UCSD-AML1 (cell line): Measurements from ENCODE around the gene FXYD2.

Source experiments
- DNase-seq: peaks from one replicate; lab custom pipeline; 2025; ENCODE audit not compliant: unreplicated experiment; lab: John Stamatoyannopoulos, UW

Gene FXYD2

DNA sequence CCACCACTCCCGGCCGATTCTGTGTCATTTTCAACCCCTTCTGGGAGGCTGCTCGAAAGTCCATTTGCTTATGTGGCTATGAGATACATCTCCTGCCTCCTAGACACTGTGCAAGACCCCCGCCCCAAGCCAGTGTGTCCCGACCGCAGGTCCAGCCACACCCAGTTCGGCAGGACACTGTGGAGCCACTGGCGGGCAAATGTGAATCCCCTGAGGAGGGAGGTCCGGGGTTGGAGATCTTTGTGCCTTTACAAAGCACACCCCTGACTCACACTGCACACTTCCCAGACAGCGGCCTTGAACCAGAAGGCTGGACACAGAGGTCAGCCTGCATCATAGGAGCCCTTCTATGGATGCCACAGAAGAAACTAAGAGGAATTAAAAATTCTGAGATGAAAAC lies 34.5 kb upstream of the FXYD2 start:
- DNase-seq = no peak

DNA sequence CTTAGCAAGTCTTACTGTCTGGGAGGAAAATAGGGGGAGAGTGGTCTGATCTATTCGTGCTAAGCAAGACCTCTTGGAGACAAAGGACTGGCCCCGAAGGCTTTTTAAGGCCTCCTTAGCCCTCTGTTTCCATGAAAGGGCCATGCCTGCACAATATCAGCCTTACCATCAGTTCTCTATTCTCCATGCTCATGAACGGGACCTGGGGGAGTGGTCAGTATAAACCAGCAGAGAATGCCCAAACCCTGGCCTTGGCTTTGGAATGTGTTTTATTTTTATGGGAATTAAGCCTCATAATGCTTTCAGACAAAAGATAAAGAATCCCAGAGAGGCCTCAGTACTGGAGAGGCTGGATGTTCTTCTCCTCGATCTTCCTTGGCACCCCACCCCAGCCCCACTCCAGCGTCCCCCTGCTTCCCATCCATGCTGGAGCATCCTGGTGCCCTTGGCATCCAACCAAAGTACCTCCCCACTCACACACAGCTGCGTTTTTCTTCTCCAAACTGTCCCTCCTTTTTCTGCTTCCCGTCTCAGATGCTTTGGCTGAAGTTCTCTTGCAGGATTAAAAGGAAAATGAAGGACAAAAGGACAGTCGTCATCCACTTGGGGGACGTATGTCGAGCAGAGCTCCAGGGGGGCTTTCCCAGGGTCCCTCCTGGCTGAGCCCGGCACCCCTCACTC lies 33.3 kb upstream of the FXYD2 start:
- no peak for DNase-seq

DNA sequence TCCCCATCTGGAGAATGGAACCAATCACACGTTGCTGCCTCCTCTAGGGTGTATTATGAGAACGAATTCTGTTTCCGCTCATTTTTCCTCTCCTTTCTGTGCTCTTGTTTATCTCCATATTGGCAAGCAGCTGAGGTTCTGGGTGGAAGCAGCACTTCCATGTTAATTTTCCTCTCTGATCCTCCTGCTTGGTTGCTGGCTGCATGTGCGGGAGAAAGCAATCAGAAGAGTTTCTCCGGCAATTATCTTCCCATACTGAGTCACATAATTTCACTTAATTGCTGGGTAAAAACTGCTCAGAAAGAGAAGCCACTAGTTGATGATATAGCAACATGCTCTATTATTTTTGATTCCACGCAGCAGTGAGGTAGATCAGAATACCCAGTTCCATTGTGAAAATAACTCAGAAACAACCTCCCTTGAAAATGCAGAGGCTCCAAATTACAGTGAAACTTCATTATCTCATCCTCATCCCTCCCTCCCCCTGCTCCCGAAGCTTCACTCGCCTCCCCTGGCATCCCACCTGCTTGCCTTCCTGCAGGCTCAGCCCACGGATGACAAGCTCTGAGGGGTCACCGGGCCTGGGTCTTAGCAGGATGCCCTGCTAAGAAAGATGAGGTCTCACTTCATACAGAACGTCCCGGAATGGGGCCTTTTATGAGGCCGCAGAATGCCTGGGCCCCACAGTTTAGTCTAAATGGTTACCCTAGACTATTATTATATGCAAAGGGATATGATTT lies 31.5 kb upstream of the FXYD2 start:
- no peak for DNase-seq

DNA sequence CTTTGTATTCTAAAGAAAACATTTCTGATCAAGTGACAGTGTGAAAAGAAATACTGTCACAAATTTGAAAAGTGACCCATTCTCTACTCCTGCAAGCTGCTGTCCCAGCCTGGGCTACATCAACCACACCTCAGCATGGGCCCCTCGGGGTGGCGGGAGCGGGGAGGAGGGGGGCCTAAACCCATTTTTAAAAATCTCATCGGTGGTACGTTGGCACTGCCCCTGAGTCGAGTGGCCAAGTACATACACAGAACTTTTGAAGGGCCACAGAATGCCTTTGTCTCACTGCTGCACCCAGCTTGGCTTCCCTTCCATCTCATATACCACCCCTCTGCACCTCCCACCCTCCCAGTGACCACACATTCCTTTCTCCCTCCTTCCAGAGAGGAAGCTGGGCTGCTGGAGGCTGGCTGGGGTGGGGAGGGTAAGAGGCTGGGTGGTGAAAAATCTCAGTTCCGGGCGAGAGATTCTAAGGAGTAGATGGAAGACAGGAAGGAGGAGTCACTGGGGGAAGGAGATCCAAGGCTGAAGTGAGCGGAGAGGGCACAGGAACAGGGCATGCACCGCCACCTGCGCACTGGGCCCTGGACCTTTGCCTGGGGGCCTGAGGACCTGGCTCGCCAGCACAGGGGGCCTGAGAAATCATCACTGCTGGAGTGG lies 30.8 kb upstream of the FXYD2 start:
- no peak for DNase-seq

DNA sequence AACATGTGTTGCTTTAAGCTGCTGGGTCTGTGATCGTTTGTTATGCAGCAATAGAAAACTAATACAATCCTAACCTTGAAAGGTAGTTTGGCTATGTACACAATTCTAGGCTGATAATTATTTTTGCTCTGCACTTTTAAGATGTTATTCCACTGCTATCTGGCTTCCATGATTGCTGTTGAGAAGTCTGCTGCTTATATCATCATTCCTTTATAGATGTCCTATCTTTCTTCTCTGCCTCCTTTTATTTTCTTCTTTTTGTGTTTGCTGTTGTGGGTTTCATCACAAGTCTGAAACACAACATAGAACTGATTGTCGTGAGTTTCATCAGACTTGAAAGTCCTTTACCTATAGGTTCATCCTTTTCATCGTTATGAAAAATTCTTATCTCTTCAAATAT lies 27.8 kb upstream of the FXYD2 start:
- DNase-seq = no peak

DNA sequence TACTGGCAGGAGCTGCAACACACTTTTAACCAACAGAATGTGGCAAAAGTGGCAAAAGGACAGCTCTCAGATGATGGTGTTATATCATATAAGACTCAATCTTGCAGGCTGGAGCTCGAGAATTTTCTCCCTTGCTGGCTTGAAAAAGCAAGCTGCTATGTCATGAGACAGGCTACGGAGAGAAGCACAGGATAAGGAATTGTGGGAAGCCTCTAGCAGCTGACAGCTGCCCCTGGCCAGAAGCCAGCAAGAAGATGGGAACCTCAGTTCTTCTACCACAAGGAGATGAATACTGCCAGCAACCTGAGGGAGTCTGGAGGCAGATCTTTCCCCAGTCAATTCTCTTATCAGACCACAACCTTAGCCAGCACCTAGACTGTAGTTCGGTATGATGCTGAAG lies 27.3 kb upstream of the FXYD2 start:
- DNase-seq = no peak

DNA sequence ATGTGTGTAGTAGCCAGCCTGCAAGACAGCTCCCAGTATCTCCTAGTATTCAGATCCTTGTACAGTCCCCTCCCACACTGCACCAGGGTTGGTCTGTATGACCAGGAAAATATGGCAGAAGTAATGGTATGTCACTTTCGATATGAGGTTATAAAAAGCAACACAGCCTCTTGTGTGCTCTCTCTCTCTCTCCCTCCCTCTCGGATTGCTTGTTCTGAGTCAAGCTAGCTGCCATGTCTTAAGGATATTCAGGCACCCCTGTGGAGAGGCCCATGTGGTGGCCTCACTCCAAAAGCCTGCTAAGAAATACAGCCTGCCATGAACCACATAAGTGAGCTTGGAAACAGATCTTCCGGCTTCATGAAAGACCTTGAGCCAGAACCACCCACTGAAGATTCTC lies 26.6 kb upstream of the FXYD2 start:
- DNase-seq = no peak

DNA sequence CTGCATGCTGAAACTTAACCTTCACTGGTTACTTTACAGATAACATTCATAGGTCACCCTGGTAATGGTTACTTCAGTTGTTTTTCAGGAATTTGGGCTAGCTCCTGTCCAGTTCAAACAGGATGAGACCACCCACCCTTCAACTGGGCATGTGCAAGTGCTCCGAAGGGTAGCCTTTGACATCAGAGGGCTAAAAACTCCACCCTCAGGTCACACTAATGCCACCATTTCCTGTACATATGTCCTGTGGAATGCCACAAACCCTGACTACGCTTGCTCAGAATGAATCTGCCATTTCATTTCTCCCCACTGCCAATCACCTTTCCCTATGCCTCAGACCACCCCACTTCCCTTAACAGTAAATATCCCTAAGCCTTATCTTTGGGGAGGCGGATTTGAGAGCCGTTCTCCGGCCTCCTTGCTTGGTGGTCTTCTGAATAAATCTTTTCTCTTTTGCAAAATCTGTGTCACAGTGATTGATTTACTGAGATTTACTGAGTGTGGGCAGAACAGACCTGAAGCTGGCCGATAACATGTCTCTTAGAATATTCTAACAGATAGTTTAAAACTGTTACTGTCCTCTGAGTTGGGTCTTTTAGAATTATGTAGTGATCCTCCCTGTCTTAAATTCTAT lies 25.4 kb upstream of the FXYD2 start:
- no peak for DNase-seq

DNA sequence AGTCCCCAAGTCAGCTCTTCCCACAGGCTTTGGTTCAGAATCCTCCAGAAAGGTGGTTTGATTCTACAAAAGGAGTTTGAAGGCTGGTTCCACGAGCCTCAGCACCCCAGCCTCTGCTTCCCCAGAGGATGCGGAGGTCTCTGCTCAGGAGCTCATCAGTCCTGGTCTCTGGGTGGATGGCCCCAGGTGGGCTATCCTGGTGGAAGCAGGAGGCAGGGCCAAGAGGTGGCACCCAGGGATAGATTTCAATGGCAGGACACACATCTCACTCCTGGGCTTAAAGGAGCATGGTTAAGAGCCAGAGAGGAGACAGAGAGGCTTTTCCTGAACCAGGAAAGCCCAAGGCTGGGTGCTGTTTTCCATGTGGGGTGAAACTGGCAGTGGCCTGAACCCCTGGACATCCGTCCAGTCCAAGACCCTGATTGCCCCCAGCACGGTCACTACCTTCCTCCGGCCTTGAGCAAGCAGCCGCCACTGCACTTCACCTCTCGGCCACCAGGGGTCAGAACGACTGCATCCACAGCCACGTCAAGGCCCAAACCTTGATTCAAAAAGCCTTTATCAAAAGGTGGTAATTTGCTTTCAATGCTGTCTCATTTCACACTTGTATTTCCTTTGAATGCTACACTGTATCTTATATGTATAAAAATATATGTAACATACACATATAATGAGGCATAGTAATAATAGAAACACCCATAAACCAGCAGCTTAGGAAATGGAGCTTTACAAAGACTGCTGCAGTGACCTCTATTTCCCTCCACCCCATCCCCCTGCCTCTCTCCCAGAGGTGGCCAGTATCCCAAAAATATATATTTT lies 19.3 kb upstream of the FXYD2 start:
- peak; percentile 76 for DNase-seq

DNA sequence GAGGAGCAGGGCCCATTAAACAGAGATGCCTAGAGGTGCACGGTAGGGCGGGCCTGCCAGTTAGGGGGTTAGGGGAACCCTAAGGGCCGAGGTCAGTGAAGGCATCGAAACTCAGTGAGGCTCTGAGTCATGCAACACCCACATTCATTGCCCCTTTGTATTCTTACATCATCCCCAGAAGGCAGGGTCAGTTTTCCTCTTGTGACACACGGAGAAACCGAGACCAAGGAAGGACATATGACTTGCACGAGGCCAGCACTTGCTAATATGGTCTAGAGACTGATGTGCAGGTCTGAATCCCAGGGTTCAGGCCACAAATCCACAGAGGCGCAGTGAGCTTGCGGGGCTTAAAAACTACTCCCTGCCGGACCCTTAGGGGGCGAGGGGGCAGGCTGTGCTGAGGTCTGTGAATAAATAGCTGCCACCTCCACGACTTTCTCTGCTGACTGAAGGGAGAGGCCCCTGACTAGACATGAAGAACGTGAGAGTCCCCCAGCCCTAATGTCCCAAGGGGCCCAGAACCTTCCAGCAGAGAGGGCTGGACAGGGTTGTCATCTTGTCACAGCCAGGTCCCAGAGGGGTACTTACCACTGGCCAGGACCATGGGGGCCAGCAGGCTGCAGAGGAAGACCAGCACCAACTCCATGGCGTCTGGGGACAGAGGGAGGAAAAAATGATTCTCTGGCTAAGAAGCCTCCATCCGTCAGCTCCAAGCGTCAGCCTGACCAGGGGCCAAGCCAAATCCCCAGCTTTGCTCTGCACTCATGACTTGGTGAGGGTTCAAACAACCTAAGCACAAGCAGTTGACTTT lies 17.8 kb upstream of the FXYD2 start:
- no peak for DNase-seq

DNA sequence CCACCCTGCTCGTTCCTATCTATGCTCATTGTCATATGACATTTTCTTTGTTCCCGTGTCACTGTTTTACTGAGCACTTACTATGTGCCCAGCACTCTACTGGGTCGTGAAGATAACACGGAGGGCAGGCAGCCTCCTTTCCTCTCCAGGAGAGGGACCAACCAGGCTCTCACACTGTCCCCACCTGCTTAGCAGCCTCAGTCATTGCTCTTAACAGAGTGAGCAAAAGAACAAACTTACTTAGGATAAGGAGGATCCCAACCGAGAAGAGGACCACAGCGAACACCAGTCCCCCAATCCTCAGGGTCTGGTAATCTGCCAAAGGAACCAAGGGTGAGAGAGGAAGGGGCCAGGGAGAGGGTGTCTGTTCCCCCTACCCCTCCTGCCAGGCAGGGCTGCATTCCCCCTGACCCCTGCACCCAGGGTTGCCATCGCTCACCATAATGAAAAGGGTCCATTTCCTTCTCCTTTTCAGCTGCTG lies 17.0 kb upstream of the FXYD2 start:
- no peak for DNase-seq

DNA sequence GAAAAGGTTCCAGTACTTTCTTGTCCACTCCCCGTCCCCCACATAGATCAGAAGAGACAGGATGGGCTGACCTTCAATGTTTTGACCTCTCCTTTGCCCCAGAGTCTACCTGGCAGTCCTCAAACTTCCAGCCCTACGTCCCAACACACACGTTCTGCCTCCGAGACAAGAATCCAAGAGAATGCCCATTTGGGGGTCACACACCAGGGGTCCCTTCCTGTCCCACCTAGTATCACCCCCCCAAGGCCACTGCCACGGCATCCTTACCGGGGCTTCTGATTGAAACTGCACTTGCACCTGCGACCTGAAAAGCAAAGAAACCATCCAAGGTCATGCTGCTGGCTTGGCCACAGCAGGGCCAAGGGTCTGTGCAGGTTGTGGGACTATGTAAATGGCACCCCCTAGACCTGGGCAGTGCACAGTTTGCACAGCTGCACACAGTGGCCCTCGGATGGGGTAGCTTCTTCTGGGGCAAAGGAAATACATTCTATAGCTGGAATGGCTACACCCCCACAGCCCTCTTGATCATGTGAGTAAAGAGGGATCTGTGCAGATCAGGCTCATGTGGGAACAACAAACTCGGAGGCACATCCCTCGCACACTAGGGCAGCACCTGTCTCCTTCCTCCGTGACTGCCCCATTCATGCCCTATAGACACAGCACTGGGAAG lies 16.5 kb upstream of the FXYD2 start:
- no peak for DNase-seq

DNA sequence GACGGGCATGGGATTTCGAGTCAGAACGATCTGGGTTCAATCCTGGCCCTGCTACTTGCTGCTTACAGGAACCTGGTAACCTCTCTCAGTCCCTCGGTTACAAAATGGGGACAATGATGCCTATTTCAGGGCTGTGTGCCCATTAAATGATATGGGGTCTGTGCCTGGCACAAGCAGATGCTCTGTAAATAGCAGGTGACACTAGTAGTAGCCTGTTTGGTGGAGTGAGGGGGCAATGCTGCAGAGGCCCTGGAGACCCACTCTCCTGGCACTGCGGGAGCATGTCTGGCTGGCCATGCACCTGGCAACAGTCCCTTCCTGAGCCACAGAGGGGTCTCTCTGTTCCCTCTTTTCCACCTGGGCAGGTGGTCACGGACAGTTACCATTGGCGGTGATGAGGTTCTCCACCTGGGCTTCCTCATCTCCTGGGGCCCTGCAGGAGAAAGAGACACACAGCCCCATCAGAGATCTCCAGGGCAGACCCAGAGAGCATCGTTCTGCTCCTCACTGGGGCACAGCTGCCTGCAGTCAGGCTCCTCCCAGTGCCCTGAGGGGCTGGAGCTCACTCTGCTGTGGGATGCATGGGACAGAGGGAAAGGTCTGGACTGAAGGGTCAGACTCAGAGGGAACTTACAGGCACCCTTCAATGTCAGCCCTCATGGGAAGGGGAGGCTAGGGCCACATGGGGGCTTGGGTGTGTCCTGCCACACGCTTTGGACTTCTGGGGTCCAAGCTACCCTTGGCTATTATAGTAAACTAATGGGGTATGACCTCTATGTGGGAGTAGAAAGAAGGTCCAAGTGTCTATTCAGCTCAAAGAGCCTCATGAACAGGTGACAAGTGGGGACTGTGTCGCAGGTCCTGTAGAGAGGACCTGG lies 15.6 kb upstream of the FXYD2 start:
- DNase-seq = no peak

DNA sequence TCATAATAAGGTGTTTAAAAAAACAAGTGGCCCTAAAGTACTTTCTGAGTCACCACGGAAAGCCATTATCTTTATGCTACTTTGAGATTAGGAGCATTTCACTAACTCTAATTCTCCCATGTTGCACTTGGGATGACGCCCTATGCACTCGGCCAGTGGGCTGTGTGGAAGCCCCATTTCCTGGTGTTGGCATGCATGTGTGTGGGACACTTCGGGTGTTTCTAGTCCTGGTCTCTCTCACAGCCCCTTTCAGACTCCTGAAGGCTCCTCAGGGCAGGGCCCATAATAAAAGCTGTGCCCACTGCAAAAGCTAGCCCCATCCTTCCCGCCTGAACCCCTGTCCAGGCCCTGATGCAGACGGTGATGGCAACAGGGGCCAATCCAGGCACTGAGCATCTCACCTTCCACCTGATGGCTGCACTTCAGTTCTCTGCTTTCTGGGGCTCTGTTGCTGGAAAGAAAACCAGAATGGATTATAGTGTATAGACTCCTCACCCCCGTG lies 14.9 kb upstream of the FXYD2 start:
- no peak for DNase-seq

DNA sequence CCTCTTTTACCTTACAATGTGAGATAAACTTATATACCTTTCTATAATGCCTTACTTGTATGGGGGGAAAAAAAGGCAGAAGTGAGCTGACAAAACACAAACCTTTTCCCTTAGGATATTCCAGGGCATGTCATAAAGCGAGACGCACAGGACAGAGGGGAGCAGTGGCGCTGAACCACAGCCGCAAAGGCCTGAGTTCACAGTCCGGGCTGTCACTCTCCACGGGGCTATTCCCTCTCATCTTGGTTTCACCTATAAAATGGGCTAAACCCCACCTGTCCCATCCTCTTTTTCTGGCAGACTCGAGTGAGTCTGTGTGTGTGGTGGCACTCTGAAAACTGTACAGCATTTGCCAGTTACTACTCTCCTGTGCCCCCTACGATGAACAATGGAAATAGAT lies 14.4 kb upstream of the FXYD2 start:
- no peak for DNase-seq

DNA sequence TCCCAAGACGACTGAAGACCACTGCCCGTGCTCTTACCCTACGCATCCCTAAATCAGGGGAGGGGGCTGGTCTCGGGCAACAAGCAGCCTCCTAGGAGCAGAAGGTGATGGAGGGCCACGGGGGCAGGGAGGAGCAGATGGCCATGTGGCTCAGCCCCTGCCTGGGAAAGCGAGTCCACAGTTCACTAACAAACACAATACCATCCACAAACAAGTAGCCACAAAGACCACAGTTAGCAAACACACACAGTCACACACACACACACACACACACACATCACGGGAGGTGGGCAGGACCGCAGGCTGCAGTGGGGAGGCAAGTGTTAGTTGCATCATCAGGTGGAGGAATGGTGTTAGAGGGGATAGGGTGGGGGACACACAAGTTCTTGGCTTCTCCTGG lies 13.2 kb upstream of the FXYD2 start:
- no peak for DNase-seq

DNA sequence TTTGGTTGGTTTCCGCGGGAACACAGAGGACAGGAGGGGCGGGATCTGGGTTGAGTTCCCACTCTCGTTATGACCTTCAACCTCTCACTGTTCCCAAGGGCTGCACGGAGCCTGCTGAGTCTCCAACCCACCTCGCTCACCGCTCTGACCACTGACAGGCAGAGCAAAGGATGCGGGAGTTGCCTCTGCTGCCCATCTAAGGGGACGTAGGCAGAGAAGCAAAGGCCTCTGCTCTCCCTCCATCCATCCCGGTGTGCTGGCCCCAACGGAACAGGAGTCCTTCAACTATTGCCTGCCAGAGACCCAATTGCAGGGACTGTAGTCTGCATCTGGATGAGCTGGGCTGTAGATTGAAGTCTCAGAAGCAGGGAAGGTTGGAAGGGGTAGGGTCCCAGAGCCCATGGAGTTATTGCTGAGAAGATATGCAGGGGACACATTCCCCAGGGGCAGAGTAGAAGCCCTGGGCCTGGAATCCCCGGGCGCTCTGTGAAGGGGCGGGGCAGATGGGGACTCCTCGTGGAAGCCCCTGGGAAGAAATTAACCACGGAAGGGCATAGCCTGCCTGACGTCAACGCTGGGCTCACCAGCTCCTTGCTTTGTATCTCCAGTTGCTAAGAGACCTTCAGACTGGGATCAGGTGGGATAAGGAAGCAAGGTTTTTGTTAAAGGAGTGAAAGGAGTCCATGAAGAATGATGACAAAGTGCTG lies 12.7 kb upstream of the FXYD2 start:
- DNase-seq = no peak
